HG03064 (cell line): Measurements from ENCODE around the gene NT5DC4.

ENCODE experiments used
- ATAC-seq: cut with Tn5 transposase; IDR thresholded peaks from one replicate; pipeline ENCODE4 v1.9.1; 2021; ENCODE audit warnings: low read depth; ENCODE audit not compliant: unreplicated experiment

Gene NT5DC4

DNA sequence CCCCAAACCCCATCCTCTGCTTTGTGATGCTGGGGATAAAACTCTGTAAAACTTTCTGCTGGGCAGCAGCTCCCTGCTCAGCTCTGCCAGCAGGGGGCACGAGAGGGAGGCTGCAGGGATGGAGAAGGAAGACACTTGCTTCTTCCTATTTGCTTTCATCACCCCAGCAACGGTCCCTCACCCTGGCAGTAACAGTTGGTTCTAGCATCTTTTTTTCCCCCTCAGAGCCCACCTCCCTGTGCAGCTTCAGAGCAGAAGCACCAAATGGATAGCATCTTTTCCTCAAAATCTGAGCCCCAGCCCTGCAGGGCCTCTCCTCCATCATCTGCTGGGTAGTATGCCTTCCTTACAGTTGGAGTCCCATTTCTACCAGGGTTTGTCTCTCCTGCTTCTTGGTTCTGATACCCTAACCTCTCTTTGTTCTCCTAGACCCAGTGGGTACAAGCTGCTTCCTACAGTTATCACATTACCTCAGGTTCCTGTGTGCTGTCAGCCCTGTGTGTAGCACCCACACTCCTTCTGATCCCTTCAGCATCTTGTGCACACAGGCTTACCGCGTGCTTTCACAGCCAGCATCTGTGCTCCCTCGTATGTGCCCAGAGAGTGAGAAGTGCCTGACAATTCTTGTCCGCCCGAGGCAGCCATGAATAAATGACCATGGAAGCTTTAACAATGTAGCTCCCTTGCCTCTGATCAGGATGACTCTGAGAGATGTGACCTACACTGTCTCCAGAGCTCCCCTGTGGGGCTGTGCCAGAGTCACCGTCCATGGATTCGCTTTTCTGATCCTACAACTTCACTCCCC is 29.1 kb downstream of the NT5DC4 start:
- ATAC-seq: no peak

DNA sequence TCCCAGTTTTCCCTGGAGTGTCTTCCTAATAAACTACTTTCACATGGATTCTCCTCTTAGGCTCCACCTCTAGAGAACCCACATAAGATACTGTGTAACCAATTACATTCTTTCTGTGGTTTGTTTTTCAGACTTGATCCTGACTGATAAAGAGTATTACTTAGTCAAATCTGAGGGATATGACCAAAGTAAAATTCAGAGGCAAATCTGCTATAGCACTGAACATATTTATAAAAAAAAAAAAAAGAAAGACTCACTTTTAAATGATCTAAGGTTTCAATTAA is 29.7 kb downstream of the NT5DC4 start:
- ATAC-seq: no peak

DNA sequence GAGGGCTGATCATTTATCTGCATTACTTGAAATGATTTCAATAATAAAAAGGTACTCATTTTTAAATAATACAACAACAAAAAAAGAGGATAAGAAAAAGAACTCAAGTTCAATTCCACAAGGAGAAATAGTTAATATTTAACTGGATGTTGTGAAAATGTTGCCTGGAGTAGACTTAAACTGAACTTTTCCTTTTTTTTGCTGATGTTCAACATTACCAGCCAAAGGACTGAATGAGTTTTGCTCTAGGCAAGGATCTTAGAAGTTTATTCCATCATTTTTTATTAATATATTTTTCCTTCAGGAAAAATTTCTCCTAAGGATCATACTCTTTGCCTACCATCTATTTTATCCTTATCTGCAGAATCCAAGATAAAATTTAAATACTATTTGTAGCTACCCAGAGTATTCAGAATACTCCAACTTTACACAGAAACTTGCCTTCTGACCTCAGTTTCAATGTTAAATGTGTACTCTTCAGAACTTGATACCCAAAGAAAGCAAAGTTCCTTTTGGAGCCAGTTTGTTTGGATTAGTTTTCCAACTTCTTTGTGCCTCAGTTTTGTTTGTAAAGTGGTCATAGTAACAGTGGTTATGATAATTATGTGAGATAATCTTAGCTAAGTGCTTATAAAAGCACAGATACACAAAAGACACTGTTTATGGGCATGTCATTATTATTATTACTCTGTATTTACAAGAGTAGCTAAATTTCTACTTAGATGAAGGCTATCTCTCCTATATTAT is 30.8 kb downstream of the NT5DC4 start:
- ATAC-seq: no peak

DNA sequence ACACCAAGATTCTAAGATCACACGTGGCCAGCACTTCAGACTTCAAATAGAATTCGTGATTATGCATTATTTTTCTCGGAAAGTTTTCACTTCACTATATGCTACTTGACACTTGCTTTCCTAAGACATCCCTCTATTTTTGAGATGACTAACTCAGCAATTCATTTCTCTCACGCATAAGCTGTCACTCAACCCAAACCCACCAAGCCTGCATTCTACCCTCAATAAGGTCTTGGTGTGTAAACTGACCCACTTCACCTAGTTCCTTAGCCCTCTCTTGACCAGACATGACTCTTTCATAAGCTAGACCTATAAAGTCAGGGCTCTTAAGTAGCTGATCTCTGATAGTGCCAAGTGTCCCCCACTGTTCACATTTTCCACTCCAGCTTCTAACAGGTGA is 31.8 kb downstream of the NT5DC4 start:
- no peak for ATAC-seq

DNA sequence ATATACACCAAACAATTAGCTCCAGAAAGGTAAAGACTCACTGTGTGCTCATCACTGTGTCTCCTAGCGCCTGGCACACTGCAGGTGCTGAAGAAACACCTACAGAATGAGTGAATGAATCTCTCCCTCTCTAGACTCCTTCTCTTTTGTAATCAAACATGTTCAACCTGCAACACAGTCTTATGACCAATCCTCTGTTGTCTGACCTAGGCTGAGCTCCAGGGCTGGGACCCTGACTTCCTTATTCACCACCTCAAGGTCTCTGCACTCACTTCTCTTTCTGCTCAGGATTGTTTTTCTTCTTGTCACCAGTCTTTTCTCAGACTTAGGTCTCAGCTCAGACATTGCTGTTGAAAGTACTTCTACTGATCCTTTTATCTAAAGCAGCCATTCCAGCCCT is 33.7 kb downstream of the NT5DC4 start:
- no peak for ATAC-seq

DNA sequence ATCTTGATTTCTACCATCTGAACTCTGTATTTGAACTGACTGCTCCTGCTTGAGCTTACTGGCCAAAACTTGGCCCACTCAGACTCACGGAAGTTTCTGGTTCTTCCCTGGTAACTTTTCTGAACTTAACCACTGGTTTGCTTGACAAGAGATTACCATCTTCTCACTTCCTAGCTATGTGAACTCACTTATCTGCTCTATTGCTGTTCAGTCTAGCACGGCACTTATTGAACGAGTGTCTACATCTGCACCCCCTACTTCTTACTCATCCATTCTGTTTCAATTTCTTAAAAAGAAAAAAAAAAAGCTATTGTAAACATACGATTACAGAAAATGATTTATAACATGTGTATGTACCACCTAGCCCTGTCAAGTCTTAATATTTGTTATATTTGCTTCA is 34.6 kb downstream of the NT5DC4 start:
- no peak for ATAC-seq

DNA sequence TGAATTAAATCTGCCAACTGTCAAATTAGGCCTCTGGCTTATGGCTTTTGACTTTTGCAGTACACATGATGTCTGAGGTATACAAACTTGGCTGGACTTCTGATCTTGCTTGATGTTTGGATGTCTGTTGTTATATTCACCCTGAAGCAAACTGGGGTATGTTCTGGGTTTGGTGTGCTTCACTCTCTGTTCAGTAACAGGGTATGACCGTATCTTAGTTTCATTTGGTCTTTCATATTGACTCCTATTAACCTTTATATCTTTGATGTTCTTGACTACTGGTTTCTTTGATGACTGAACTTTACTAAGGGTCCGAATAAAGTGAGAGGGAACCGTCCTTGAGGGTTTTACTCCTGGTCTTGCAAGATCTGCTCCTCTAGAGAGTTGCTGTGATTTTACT is 35.4 kb downstream of the NT5DC4 start:
- ATAC-seq: no peak

DNA sequence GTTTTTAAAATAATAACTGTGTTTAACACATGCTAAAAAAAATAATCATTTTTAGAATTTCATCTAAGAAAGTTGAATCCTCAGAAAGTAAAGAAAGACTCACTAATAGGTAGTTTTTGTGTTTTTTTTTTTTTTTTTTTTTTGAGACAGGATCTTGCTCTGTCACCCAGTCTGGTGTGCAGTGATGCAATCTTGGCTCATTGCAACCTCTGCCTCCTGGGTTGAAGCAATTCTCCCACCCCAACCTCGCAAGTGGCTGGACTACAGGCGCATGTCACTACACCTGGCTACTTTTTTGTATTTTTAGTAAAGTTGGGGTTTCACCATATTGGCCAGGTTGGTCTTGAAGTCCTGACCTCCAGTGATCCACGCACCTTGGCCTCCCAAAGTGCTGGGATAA is 36.4 kb downstream of the NT5DC4 start:
- no peak for ATAC-seq

DNA sequence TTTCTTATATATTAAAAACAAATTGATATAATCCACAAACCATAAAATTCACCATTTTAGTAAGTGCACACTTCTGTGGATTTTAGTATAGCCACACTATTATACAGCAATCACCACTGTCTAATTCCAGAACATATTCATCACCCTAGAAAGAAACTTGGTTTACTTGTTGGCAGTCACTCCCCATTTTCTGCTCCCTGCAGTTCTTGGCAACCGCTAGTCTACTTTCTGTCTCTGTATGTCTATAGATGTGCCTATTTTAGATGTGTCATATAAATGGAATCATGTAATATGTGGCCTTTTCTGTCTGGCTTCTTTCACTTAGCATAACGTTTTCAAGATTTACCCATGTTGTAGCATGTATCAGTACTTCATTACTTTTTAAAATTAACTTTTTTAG is 37.9 kb downstream of the NT5DC4 start:
- no peak for ATAC-seq

DNA sequence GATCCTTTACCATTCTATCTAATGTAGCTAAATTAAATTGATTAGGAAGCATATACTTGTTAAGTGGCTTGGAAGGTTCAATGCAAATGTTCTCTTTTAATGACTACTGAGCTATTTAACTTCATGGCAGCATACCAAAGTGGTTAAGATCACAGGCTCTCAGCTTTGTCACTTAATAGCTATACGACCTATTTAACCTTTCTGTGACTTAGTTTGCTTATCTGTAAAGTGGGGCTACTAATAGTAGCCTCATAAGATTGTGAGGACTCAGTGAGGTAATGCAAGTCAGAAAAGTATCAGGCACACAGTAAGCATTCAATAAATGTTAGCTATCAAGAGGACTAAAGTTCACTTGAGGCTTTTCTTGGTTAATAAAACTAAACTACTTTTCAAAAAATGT is 39.3 kb downstream of the NT5DC4 start:
- no peak for ATAC-seq

DNA sequence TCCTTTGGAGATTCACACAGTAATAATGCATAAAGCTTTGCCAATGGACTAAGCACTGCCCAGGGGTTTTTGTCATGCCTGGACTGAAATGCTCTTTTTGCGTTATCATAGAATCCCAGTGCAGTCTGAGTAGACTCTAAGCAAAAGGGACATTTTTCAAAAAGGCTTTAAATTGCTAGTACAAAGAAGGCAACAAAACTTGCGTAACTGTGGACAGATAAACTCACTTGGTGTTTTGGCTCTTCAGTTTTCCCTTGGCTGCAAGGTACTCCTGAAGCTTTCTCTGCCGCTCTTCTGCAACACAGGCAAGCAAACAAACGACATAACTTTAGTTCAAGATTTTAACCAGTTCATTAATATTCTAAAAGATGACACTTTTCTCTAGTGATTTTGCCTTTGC is 41.5 kb downstream of the NT5DC4 start:
- no peak for ATAC-seq

DNA sequence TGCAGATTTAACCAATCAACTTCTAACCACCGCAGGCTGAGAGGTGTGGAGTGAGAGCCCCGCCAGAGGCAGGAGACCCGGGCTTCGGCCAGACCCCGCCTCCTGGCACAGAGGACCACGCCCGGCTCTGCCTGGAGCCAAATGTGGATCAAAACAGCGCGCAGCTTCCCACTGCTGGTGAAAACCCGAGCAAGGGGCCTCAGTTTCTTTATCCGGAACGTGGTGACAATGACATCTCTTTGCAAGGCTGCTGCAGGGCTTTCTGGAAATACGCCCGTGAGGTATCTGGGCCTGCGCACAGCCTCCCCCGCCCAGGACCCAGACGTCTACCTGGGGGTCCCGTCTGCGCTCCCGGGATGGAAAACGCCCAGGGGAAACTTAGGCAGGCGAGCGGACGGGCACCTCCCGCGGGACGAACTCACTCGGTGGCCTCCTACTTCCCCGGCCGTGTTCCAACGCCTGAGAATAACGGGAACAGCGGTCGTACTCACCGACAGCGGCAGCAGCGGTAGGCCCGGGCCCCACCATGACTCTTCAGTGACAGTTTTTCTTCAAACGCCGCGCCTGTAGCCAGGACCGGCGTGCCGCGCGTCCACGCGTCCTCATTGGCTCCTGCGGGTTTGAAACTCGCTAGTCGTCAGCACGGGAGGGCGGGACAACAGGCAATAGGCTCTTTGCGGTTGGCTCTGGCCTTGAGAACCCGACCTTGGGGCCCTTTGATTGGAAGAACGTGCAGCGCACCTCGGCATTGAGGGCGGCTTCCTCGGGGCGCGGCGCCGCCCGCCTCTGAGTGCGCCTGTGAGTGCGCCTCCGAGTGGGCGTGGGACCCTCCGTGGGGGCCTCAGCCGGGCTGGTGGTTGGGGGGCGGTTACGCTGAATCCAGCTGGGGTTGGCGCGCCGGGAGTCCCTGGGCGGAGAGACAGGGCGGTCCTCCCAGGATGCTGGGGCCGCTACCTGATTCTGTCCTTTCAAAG is 43.5 kb downstream of the NT5DC4 start, which contains the start of gene CKAP2L:
Gene CKAP2L (minus strand): TSS at position 539 of the 974 bp plus-strand sequence. CDS start 11 bp downstream, at position 528.
- ATAC-seq: peak; percentile 97

DNA sequence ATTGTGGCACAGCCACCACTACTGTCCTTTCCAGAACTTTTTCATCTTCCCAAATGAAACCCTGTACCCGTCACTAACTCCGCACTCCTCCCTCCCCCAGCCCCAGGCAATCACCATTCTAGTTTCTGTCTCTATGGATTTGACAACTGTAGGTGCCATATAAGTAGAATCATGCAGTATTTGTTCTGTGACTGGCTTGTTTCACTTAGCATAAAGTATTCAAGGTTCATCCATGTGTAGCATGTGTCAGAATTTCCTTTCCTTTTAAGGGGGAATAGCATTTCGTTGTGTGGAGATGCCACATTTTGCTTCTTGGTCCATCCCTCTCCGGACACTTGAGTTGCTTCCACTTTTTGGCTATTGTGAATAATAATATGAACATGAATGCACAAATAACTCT is 44.4 kb downstream of the NT5DC4 start:
- no peak for ATAC-seq

DNA sequence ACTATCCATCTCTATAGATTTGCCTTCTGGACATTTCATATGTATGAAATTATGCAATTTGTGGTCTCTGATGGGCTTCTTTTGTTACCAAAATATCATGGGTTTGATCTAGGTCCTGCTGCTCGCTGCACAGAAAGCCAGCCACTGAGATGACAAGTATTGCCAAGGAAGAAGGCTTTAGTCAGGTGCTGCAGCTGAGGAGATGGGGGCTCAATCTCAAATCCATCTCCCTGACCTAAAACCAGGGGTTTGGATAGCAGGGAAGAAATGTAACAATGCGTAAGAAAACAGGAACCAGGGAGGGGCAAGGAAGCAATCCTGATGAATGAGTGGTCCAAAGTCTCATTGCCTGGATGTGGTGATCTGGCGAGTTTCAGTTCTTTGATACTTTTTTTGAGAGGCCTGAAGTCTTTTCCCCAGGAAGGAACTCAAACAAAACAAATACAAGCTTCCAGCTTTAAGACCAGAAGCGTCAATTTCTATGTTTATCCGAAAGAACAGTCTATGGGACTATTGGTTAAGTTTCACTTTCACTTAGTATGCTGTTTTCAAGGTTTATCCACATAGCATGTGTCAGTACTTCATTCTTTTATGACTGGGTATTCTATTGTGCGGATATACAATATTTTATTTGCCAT is 47.0 kb downstream of the NT5DC4 start:
- no peak for ATAC-seq

DNA sequence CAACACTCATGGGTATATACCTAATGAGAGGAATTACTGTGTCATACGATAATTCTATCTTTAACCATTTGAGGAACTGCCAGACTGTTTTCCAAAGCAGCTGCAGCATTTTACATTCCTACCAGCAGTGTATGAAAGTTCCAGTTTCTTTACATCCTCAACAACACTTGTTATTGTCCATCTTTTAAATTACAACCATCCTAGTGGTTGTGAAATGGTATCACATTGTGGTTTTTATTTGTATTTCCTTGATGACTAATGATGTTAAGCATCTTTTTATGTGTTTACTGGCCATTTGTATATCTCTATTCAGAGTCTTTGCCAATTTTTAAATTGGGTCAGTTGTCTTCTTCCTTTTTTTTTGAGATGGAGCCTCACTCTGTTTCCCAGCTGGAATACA is 47.6 kb downstream of the NT5DC4 start:
- no peak for ATAC-seq

DNA sequence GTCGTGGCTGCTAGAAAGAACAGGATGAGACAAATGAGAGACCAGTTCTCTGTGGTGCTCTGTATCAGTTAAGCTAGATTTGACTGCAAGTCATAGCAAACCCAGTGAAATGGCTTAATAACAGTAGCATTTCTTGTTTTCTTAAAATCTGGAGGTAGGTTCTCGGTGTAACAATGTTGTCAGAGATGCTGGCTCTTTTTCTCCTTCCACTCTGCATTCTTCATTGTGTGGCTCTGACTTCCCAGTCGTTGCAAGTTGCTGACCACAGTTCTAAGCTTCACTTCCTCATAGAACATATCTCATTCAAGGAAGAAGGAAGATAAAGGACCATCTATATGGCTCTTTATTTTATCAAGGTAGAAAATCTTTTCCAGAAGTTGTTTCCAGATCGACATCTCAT is 51.5 kb downstream of the NT5DC4 start:
- no peak for ATAC-seq

DNA sequence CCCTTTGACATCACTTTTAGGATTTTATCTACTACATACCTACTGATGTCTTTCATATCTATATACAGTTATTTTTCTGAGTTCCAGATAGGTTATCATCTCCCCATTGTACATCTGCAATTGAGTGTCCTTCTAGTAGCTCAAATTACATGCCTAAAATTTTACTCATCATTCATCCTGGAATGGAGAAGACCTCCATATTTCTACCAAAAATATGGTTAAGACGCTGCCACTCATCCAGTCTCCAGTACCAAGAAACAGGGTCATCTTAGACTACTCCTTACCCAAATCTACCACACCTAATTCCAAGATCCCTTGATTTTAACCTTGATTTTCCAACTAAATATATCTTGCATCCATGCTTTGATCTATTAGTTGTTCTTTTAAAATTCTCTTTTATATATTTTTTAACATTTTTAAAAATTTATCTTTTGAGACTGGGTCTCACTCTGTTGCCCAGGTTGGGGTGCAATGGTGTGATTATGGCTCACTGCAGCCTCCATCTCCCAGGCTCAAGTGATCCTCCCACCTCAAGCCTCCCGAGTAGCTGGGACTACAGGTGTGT is 52.2 kb downstream of the NT5DC4 start:
- ATAC-seq: no peak

DNA sequence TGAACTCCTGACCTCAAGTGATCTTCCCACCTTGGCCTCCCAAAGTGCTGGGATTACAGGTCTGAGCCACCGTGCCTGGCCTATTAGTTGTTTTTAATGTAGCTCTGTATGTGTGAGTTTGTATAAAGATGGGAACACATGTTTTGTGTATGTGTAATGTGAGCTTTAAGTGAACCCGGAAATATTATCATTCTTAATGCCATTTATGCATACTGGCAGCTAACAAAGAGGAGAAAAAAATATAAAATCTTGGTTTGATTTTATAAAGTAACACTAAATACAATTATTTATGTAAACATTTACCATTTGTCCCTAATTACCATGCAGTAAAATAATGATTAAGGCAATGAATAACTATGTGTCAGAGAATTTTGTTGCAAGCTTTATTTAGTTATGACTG is 52.7 kb downstream of the NT5DC4 start:
- ATAC-seq: no peak

DNA sequence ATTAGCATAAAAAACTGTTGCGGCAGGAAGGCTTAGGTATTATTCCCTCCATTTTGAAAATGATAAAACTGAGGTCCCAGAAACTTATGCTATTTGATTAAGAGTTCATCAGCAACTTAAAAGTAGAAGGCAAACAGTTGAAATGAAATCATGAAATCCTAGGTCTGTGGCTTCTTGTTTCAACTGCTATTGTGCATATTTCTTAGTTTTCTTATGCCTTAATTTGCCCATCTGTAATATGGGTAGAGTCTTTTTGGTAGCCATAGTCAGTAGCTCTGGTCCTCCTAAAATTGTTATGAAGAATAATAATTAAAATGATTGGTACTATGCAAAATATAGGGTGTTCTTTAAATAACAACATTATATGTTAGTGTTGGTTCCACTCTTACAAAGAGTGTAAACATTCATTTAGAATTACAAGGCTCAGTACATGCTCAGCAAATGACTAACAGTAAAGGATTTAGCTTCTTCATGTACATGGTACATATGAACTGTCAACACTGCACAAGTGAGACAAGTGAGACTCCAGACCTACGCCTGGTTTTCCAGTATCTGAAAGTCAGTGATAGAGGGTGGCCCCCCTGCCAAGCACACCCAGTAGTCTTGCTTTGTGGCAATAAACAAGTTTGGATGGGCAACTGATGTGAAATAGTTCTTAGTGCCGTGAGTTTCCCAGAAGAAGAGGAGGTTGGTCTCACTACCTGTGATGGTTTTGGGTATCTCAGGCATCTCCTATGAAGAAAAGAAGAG is 53.9 kb downstream of the NT5DC4 start:
- ATAC-seq: no peak

DNA sequence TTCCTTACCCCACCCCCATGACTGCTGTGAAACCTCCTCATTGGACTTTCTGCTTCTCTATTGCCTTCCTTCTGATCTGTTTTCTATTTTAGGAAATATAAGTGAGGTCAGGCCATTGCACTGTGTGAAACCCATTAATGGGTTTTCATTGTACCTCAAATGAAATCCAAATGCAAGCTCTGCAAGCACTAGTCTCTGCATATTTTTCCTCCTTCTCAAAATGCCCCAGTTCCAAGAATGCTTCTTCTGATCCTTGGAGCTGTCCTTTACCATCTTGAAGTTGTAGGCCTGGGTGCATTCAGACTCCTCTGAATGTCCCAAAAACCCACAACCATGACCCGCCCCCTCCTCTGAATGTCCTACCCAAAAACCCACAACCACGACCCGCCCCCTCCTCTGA is 55.3 kb downstream of the NT5DC4 start:
- no peak for ATAC-seq
